ENCODE results near the gene BRINP3.

Gene BRINP3

DNA sequence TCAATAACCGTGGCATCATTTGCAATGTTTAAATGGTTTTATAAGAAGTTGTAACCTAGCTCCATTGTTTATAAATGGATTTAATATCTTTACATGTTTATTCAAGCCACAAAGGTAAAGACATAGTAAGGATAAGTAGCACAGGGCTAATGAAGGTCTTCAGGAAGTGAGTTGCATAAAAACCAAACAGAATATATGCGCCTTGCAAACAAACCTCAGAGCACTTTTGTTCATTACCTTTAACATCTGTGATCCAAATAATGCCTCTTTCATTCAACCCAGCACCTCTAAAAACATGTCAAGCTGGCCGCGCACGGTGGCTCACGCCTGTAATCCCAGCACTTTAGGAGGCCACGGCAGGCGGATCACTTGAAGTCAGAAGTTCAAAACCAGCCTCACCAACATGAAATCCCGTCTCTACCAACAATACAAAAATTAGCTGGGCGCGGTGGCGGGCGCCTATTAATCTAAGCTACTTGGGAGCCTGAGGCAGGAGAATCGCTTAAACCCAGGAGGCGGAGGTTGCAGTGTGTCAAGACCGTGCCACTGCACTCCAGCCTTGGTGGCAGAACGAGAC is 25.3 kb downstream of the BRINP3 start:
- no peak for DNase-seq (ENCODE audit: low read depth)

DNA sequence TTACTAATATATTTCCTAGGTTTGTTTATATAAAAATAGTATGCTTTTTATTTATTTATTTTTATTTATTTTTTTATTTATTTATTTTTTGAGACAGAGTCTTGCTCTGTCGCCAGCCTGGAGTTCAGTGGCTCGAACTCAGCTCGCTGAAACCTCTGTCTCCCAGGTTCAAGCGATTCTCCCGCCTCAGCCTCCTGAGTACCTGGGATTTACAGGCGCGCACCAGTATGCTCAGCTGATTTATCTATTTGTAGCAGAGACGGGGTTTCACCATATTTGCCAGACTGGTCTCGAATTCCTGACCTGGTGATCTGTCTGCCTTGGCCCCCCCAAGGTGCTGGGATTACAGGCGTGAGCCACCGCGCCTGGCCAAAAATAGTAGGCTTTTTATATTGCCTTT is 33.2 kb downstream of the BRINP3 start:
- no peak for DNase-seq (ENCODE audit: low read depth)

DNA sequence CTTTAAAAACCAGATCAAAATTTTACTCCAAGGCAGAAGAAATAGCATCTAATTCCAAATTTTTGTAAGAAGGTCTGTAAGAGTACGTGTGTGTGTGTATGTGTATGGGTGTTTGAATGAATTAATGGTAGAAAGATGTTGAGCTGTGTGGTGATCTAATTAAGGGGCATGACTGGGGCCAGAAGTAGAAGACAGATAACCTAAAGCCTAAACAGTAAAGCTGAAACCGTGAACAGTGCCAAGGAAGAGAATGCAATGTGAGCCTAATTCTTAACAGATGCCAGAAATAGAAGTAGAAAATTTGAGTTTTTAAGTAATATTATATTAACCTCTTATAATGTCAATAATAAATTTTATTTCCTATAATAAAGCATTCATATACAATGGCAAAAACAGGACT is 38.2 kb downstream of the BRINP3 start:
- DNase-seq (ENCODE audit: low read depth): no peak

DNA sequence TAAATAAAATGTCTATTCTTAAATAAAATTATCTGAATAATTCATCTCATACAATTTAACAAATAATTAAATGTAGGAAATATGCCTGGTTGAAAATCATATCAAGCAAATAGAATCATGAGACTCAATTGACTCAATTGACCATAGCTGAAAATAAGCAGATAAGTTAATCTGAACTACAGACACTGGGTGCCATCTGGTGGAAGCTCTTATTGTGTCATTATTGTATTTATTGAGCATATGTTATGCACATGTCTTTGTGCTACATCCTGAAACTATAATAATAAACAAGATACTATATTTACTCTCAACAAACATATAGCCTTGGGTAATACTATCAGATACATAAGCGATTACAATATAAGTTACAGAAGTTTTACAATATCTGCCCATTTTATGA is 41.0 kb downstream of the BRINP3 start:
- DNase-seq (ENCODE audit: low read depth): no peak

DNA sequence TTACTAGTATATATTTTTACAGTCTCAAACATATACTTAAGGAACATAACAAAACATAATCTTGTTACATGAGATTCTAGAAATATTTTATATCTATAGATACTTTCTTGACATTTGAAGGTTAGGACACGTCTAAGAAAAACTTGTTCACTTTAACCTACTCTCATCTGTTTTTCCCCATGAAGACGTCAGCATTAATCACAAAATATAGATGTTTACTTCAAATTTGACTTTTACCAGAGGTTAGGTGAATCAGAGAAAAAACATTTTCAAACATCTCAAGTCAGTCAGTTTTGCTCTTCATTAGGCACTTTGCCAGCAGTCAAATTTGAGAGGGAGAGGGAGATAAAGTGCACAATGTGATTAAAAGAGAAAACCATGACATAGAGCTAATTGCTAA is 47.7 kb downstream of the BRINP3 start:
- DNase-seq (ENCODE audit: low read depth): no peak

DNA sequence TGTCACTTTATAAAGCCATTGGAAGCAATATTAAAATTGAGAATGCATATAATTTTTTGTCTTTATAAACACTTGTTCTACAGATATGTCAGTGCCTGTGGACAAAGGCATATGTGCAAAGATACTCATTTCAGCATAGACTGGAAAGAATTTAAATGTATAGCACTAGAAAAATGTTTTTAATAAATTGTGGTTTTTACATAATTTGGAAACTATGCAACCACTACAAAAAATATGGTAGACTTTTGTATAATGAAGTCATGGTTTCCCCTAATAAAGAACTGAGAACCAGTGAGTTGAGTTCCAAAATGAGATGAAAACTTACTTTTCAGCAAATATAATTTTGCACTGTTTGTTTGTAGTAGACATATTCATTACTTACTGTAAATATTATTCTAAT is 48.5 kb downstream of the BRINP3 start:
- no peak for DNase-seq (ENCODE audit: low read depth)

DNA sequence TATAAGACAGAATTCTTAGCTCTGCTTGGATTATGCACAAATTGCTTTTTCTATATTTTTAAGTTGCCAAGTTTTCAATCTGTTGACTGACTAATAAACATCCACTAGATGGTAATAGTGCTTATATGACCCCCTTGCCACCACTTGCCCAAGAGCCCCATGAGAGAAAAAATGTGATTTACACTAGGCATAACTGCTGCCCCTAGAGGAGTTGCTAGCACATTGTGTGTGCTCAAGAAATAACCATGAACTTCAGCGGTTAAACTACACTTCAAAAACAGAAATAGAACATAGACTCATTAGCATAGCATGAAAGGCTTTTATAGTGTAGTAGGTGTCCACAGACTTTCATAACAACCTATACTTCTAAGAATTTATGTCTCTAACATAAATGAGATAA is 61.4 kb downstream of the BRINP3 start:
- no peak for DNase-seq (ENCODE audit: low read depth)

DNA sequence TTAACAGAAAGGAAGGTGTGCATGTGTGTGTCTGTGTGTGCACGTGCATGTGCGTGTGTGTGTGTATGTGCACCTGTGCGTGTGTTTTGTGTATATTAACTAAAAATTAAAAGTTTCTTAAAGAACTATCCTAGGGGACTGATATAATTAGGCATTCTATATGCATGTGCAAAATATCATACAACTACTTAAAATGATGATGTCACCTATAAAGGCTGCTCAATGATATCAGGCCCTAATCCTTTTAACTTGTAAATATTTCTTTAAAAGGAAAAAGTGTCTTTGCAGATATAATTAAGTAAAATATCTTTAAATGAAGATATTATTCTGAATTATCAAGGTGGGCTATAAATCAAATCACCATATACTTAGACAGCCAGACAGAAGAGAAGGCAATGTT is 64.5 kb downstream of the BRINP3 start:
- no peak for DNase-seq (ENCODE audit: low read depth)

DNA sequence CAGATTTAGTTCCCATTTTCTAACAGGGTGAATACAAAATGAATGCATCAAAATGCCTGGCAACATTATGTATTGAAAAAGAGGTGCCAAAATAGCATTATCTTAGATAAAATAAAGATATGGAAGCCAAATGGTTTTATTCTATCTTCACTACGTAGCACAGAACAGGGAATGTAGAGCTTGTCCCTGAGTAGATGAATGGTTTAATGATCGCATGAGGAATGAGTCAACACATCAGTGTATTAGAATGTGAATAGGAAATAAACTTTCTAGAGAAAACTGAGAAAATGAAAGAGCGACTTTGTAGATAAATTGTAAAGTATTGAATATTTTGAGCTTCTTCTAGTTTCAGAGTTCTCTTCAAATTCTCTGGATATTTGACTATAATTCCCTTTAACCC is 74.3 kb downstream of the BRINP3 start:
- DNase-seq (ENCODE audit: low read depth): no peak

DNA sequence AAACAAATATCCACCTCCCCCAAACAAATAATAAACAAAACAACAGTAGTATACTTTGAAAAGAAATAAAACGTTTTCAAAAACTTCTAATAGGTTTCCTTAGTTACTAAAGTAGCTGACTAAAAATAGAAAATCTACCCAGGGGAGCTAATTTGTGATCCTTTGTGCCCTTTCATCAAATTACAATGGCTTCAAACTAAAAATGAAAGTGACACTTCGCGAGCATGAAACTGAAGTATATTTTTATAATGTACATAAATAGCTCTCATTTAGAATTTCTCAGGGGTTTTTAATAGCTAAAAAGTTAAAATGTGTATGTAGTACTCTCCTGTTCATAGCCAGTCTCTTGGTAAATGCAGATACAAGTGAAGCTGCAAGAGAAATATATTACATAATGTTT is 78.4 kb downstream of the BRINP3 start:
- DNase-seq (ENCODE audit: low read depth): no peak

DNA sequence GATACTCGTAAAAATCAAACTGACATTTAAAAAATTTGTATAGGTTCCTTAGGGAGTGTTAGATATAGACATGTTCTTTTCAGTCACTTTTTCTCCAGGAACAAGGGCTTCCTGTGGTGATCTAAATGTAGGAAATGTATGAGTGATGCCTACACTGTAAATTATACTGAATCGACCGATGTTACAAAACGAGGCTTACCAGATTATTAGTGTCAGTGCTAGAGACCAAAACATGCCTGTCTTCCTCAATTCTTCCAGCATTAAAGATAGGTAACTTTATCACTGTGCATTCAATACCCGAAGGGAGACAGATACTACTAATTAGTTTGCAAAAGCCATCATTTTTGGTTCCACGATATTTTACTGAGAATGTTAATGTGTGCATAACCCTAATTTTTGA is 86.1 kb downstream of the BRINP3 start:
- DNase-seq (ENCODE audit: low read depth): no peak

DNA sequence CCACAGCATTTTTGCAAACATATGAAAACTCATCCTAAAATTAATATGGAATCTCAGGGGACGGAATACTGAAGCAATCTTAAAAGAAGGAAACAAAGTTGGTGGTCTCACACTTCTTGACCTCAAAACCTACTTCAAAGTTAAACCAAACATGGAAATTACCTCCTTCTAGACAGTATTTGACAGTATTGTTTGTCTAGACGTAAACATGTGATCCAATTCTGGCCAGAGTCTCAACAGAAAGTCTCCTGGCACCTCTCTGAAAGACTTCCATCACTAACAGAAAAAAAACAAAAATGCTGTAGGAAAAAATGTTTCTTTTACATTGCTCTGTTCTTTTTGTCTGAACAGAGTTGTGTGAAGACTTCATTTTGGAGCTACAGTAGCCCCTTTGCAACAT is 99.7 kb downstream of the BRINP3 start:
- no peak for DNase-seq (ENCODE audit: low read depth)

DNA sequence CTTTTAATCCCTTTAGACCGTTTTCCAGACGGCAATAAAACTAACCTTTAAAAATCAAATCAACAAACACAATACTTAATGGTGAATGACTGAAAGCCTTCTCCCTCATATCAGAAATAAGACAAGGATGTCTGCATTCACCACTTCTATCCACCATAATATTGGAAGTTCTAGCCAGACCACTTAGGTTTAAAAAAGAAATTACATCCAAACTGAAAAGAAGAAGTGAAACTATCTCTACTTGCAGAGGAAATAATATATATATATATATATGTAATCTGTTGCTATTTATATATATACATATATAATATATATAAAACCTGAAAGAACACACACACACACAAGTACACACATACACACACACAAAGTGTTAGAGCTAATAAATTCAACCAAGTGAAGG is 100.4 kb downstream of the BRINP3 start:
- no peak for DNase-seq (ENCODE audit: low read depth)

DNA sequence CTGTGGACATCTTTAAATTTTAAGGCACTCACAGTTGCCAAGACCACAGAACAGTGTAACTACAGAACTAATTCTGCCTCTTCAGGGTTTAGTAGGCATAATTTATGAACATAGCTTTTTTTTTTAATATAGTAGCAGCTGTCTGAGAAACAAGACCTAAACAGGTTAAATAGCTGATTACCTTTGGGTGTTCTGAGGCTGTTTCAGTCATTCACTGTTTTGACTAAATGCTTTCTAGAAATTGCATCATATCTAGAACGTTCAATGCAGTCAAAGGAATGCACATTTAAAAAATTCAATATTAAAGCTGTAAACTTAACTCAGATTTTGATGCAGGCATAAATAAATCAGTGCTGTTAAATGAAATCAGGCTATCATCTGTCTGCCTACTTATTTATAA is 101.6 kb downstream of the BRINP3 start:
- no peak for DNase-seq (ENCODE audit: low read depth)

DNA sequence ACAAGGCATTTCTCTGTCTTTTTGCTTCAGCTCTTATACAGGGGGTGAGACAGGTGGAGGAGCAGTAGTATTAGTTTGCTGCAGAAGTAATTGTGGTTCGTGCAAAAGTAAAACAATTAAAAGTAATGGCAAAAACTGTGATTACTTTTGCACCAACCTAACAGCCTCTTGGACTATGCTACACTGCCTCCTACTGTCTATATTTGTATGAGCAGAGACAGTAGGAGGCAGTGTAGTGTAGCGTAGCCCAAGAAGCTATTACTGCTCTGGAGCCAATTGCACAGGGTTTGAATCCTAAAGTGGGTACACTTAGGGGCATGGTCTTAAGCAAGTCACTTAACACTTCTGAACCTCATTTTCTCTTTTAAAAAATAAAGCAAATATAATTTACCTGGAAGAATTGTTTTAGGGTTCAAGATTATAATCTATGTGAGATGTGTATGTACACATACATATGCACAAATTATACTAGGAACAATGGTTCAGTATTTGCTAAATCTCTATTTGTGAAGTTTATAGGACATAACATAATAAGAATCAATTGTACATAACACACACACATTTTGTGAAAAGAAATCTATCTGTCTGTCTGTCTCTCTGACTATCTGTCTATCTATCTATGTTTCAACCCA is 103.8 kb downstream of the BRINP3 start:
- DNase-seq (ENCODE audit: low read depth): no peak

DNA sequence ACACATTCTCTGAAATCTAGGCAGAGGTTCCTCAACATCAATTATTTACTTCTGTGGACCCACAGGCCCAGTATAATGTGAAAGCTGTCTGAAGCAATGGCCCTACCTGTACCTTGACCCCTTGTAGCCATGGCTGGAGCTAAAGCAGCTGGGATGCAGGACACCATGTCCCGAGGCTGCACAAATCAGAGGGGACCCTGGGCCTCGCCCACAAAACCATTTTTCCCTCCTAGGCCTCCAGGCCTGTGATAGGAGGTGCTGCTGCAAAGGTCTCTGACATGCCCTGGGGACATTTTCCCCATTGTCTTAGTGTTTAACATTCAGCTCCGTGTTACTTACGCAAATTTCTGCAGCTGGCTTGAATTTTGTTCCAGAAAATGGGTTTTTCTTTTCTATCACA is 110.5 kb downstream of the BRINP3 start:
- no peak for DNase-seq (ENCODE audit: low read depth)

DNA sequence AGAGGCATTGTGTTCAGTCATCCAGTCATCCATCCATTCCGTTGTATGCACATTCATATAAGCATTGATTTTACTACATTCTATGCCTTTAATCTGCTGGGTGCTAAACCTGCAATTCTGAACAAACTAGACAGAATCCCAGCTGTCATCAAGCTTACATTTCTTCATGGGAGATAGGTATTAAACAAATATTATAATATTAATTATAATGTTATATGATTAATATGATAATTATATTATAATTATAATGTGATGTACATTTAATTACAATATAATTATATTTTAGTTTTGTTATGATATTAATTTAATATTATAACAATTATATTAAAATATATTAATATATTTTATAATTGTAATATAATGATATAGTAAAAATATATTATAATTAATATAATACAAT is 112.4 kb downstream of the BRINP3 start:
- DNase-seq (ENCODE audit: low read depth): no peak

DNA sequence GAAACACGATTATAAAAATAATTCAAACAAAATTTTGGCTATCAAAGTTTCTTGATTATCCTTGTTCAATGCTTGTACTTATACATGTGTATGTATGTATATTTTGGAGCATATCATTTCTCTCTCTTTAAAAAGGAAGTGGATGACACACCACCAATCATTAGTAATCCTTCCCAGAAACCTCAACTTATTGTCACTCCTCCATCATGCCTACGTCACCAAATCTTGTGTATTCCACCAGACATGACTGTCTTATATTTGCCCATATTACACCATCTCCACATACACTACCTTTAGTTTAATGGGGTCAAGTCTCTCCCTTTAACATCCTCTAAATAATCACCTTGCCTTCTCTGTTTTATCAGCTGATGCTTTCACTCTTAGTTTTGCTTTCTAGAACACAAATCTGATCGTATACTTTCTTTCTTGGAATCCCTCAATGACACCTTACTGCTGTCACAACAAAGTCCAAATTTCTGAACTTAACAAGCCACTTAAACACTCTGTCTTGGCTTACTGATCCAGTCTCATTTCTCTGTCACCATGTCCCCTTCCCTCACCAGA is 124.0 kb downstream of the BRINP3 start:
- DNase-seq (ENCODE audit: low read depth): no peak

DNA sequence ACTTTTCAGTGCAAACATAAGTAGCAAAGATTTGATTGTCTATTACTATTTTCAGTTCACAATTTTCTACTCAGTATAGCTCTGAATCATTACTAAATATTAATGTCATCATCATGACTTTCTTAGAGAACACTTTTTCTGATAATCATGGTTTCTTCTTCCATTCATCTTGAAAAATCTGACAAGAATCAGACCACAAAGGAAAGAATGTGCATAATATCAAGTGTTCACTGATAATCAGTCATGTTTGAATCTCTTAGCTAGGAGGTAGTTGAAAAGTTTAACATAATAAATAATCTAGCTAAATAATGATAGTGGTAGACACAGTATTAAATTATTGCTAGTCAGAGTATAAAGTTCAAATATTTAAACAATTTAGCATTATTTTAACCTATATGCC is 133.2 kb downstream of the BRINP3 start:
- DNase-seq (ENCODE audit: low read depth): no peak

DNA sequence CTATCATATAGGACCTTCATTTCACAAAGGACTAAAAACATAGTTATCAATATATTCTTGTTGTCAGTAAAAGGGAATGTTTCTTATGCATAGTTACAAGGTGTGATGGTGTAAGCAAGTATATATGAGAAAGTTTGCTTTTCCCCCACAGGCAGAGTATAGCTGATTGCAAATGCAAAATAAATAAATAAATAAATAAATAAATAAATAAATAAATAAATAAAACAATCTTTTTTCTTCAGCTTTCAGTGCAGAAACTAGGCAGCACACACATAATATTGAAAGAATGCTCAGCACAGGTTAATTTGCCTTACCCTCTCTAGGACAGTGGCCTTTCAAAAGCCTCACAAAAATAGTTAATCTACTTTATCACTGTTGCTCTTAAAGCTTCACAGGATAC is 138.8 kb downstream of the BRINP3 start:
- no peak for DNase-seq (ENCODE audit: low read depth)

DNA sequence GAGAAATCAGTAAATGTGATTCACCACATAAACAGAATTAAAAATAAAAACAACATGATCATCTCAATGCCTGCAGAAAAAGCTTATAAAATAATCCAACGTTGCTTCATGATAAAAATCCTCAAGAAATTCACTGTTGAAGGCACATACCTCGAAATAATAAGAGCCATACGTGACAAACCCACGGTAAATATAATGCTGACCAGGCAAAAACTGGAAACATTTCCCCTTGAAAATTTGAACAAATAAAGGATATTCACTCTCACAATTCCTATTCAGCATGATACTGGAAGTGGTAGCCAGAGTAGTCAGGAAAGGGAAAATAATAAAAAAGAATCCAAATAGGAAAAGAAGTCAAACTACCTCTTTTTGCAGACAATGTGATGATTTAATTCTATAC is 148.8 kb downstream of the BRINP3 start:
- DNase-seq (ENCODE audit: low read depth): no peak

DNA sequence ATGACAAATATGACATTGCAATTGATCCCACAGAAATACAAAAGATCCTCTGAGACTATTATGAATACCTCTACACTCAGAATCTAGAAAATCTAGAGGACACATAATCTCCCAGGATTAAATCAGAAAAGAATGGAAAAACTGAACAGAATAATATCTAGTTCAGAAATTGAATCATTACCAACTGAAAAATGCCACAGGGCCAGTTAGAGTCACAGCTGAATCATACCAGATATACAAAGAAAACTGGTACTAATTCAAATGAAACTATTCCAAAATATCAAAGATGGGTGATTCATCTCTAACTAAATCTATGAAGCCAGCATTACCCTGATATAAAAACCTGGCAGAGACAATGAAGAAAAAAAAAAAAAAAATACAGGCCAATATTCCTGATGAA is 149.3 kb downstream of the BRINP3 start:
- DNase-seq (ENCODE audit: low read depth): no peak

DNA sequence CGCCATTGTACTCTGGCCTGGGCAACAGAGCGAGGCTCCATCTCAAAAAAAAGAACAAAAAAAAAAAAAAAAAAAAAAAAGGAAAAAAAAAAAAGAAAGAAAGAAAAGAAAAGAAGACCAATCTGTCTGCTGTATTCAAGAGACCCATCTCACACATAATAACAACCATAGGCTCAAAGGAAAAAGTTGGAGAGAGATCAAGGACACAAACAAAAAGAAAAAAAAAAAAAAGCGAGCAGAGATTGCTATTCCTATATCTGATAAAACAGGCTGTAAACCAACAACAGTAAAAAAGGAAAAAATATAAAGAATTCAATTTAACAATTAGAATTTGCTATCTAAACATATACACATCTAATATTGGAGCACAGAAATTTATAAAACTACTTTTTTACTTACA is 150.4 kb downstream of the BRINP3 start:
- DNase-seq (ENCODE audit: low read depth): no peak

DNA sequence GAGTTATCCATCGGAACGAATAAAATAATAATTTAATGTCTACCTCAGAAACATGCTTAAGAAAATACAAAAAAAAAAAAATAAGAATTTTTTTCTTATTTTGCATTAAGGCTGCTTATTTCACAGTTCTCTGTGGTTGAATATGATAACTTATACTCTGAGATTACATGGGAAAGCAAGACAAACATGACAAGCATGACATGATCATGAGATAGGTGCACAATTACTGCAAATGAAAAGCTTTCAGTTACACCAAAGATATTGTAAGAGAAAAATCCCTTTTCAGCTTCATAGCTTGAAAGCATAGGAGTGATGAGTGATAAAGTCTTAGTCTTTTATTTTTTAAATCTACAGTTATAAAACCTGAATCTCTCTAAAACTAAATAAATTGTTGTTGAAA is 154.1 kb downstream of the BRINP3 start:
- DNase-seq (ENCODE audit: low read depth): no peak

Measured in stimulated activated CD8-positive, alpha-beta memory T cell treated with anti-CD3 and anti-CD28 coated beads, Interleukin-4, amount 100 ng/mL, for 24 hours (primary cell).